Measurements from ENCODE around the gene DRICH1.
"Not testable (repeated sequence)": the region's sequence is repeated elsewhere in the genome, so short reads cannot be mapped to it uniquely, and the experiment has no call there.

The DRICH1 gene

DNA sequence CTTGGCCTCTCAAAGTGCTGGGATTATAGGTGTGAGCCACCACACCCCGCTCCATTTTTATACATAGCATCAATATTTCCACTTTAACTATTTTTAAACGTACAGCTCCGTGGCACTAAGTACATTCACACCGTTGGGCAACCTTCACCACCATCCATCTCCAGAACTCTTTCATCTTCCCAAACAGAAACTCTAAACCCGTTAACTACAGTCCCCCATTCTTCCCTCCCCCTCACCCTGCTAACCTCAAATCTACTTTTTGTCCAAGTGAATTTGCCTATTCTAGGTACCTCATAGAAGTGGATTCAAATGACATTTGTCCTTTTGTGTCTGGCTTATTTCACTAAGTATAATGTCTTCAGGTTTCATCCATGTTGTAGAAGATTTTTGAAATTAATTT lies 55.4 kb downstream of the DRICH1 start:
- no peak for TF ChIP-seq JUND (IDR thresholded peaks at IDR 0.05; ENCODE audit: low read depth)
- no peak for DNase-seq (ENCODE audit: low read depth in 1 of 2, low spot score in 1 of 2)
- in situ Hi-C loops (cut with HindIII; ENCODE audit: low pct_unique_long_range_greater_than_20kb, low sequenced_read_pairs), result no loop called here

- DNase-seq (ENCODE audit: low read depth in 1 of 2, low spot score in 1 of 2), result no peak
- TF ChIP-seq JUND (IDR thresholded peaks at IDR 0.05; ENCODE audit: low read depth), result no peak
- in situ Hi-C loops (cut with HindIII; ENCODE audit: low pct_unique_long_range_greater_than_20kb, low sequenced_read_pairs), result no loop called here
Measured at GRCh38 chr22:23575601-23576000, 56.5 kb downstream of the DRICH1 start.

- DNase-seq (ENCODE audit: low read depth in 1 of 2, low spot score in 1 of 2), result no peak
- no peak for TF ChIP-seq JUND (IDR thresholded peaks at IDR 0.05; ENCODE audit: low read depth)
- in situ Hi-C loops (cut with HindIII; ENCODE audit: low pct_unique_long_range_greater_than_20kb, low sequenced_read_pairs), result no loop called here
Measured at GRCh38 chr22:23574877-23575276, 57.2 kb downstream of the DRICH1 start.

- in situ Hi-C loops (cut with HindIII; ENCODE audit: low pct_unique_long_range_greater_than_20kb, low sequenced_read_pairs), result no loop called here
Measured at GRCh38 chr22:23574371-23574811, 57.7 kb downstream of the DRICH1 start.

GRCh38 chr22:23573701-23574235 lies 58.4 kb downstream of the DRICH1 start:
- in situ Hi-C loops (cut with HindIII; ENCODE audit: low pct_unique_long_range_greater_than_20kb, low sequenced_read_pairs); DNase-seq (ENCODE audit: low read depth in 1 of 2, low spot score in 1 of 2): not testable (repeated sequence)

More at GRCh38 chr22:23574371-23574811, 57.7 kb downstream of the DRICH1 start:
- no peak for DNase-seq (ENCODE audit: low read depth in 1 of 2, low spot score in 1 of 2)
- TF ChIP-seq JUND (IDR thresholded peaks at IDR 0.05; ENCODE audit: low read depth), result no peak

- in situ Hi-C loops (cut with HindIII; ENCODE audit: low pct_unique_long_range_greater_than_20kb, low sequenced_read_pairs); DNase-seq (ENCODE audit: low read depth in 1 of 2, low spot score in 1 of 2): not testable (repeated sequence)
Measured at GRCh38 chr22:23573106-23573505, 59.0 kb downstream of the DRICH1 start.

DNA sequence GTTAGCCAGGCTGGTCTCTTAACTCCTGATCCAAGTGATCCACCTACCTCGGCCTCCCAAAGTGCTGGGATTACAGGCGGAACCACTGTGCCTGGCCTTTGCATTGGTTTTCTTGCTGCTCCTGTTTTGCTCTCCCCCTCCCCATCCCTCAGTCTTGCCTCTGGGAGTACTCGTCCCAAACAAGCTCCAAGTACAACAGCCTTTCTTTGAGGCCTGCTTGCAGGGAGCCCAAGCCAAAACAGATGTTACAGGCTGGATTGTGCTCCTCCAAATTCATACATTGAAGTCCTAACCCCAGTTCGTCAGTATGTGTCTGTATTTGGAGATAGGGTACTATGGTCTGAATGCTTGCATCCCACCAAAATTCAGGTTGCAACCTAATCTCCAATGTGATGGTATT lies 60.6 kb downstream of the DRICH1 start:
- no peak for DNase-seq (ENCODE audit: low read depth in 1 of 2, low spot score in 1 of 2)
- no peak for TF ChIP-seq JUND (IDR thresholded peaks at IDR 0.05; ENCODE audit: low read depth)
- in situ Hi-C loops (cut with HindIII; ENCODE audit: low pct_unique_long_range_greater_than_20kb, low sequenced_read_pairs), result no loop called here

GRCh38 chr22:23570681-23571080 lies 61.4 kb downstream of the DRICH1 start:
- no peak for TF ChIP-seq JUND (IDR thresholded peaks at IDR 0.05; ENCODE audit: low read depth)
- in situ Hi-C loops (cut with HindIII; ENCODE audit: low pct_unique_long_range_greater_than_20kb, low sequenced_read_pairs), result no loop called here
- DNase-seq (ENCODE audit: low read depth in 1 of 2, low spot score in 1 of 2), result no peak

DNA sequence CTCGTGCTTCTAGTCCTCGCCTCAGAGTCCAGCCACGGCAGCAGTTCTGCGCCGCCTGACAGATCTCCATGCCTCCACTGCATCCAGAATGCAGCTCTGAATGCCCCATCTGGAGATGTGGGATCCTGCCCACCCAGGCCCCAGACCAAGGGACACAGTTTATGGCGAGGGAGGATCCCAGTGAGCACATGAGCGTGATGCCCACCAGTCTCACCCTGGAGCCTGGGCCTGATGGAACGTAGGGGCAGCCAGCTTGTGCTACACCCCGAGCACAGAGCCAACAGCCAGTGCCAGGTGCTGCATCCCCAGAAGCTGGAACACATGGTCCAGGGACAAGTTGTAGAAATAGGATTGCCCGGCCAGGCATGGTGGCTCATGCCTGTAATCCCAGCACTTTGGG lies 62.4 kb downstream of the DRICH1 start:
- DNase-seq (ENCODE audit: low read depth in 1 of 2, low spot score in 1 of 2), result no peak
- in situ Hi-C loops (cut with HindIII; ENCODE audit: low pct_unique_long_range_greater_than_20kb, low sequenced_read_pairs), result no loop called here
- no peak for TF ChIP-seq JUND (IDR thresholded peaks at IDR 0.05; ENCODE audit: low read depth)

DNA sequence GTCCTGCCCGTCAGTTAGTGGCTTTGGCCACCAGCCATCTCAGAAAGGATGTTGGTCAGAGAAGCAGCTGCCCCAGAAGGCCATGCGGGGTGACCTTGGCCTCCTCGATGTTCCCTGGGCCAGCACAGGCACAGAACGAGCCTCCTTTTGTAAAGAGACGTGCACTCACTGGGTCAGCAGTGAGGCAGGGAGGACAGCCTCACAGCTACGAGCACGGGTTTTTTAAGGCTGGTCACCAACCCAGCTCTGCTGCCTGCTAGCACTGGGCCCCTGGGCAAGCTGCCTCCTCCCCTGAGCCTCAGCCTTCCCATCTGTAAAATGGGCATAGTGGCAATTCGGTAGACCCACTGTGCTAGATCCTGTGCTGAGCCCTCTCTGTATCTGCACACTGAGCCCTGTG lies 62.8 kb downstream of the DRICH1 start:
- no peak for TF ChIP-seq JUND (IDR thresholded peaks at IDR 0.05; ENCODE audit: low read depth)
- in situ Hi-C loops (cut with HindIII; ENCODE audit: low pct_unique_long_range_greater_than_20kb, low sequenced_read_pairs), result no loop called here

GRCh38 chr22:23566705-23567475 lies 65.2 kb downstream of the DRICH1 start:
- TF ChIP-seq JUND (IDR thresholded peaks at IDR 0.05; ENCODE audit: low read depth), result no peak
- in situ Hi-C loops (cut with HindIII; ENCODE audit: low pct_unique_long_range_greater_than_20kb, low sequenced_read_pairs), result no loop called here
- no peak for DNase-seq (ENCODE audit: low read depth in 1 of 2, low spot score in 1 of 2)

More for the DNA sequence above, 62.8 kb downstream of the DRICH1 start:
- DNase-seq (ENCODE audit: low read depth in 1 of 2, low spot score in 1 of 2), result no peak

DNA sequence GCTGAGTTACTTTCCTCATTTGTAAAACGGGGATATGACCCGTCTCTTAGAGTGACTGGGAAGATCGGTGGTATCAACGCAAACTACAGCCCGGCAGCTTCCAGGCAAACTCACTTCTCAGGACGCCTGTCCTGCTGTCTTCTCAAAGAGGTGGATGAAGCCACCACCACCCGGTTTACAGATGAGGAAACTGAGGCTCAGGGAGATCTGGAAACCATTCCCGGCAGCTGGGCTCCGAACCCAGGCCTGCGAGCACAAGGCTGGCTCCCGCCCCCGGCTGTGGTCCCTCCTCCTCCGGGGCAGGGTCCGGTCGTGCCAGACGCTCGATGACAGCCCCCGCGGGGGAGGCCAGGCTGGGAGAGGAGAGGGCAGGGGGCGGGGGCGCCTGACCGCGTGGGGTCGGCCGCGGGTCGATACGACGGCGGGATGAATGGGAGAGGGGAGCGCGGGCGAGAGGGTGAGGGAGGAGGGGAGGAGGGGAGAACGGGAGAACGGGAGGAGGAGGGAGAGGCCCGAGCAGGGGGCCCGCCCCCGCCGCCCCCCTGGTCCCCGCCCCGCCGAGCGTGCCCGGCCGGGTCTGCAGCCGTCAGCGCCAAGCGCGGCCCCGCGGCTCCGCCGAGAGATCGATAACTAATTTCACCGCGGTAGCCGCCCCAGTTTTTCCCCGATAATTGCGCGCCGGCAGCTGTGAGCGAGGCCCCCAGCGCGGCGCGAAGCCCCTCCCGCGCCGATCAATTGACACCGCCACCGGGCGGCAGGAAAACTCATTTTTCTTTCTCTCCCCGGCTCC lies 66.0 kb downstream of the DRICH1 start:
- DNase-seq (ENCODE audit: low read depth in 1 of 2, low spot score in 1 of 2), result no peak
- in situ Hi-C loops (cut with HindIII; ENCODE audit: low pct_unique_long_range_greater_than_20kb, low sequenced_read_pairs), result no loop called here
- TF ChIP-seq JUND (IDR thresholded peaks at IDR 0.05; ENCODE audit: low read depth), result no peak

DNA sequence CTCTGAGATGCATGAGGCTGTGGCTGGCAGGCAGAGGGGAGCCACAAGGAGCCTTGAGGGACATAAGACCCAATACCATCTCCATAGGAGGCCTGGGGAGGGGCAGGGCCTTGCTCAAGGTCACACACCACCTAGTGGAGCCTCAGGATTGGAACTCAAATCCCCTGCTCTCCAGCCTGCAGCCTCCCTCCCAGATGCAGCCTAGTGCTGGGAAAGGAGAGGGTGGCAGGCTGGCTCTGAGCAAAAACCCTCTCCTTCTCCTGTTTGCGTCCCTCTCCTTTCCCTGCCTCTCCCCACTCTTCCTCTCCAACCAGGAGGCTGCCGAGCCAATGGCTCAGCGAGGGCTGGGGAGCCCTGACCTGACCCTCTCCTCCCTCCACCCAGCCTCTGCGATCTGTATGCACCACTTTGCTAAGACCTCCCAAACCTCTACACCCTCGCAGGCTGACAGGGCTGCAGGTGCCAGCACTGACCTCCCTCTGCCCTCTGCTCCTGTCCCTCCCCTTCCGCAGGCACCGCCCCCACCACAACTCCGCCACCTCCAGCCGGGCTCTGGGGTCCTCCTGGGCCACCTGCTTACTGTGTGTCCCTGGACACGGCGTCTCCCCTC lies 66.7 kb downstream of the DRICH1 start:
- TF ChIP-seq JUND (IDR thresholded peaks at IDR 0.05; ENCODE audit: low read depth), result no peak
- peak in 1 of 2 experiments; percentile 19 for DNase-seq (ENCODE audit: low read depth in 1 of 2, low spot score in 1 of 2)
- in situ Hi-C loops (cut with HindIII; ENCODE audit: low pct_unique_long_range_greater_than_20kb, low sequenced_read_pairs), result no loop called here

Data from T47D (cell line).